A549 (cell line): Measurements from ENCODE around the gene CCDC183.

ENCODE experiments used
- BHLHE40 ChIP-seq: IDR thresholded peaks from 2 replicates; pipeline ENCODE4 v1.6.1; 2012; ENCODE audit warnings: low read depth, low read length, inconsistent platforms
- CHD4 ChIP-seq: fragments of 200-600 bp; sonication (generic); IDR thresholded peaks from 2 replicates; pipeline ENCODE4 v1.6.1; 2016; ENCODE audit warnings: antibody characterized with exemption, mild to moderate bottlenecking, borderline replicate concordance
- CTCF ChIP-seq: fragments of >200 bp; sonication (Bioruptor Twin); formaldehyde crosslinking; IDR thresholded peaks from 3 replicates; pipeline ENCODE4 v1.5.1; 2016
- EP300 ChIP-seq, 2 experiments: fragments of >200 bp; sonication (Bioruptor Twin); formaldehyde crosslinking; IDR thresholded peaks; 2 replicates in 1 of 2; 3 replicates in 1 of 2; pipeline ENCODE4 v1.6.1; 2016 to 2017
- HES2 ChIP-seq: fragments of >200 bp; sonication (Bioruptor Twin); formaldehyde crosslinking; IDR thresholded peaks from 2 replicates; pipeline ENCODE4 v1.6.1; 2016
- HOXA7 ChIP-seq: fragments of 250-450 bp; sonication (Bioruptor Pico); IDR thresholded peaks from 2 replicates; pipeline ENCODE4 v1.5.0; 2020; ENCODE audit warnings: mild to moderate bottlenecking, moderate library complexity
- MAZ ChIP-seq: fragments of 150-350 bp; IDR thresholded peaks from 2 replicates; pipeline ENCODE4 v1.6.1; 2014; ENCODE audit warnings: antibody characterized with exemption, low read depth, low read length, borderline replicate concordance
- POLR2A ChIP-seq: IDR thresholded peaks from 2 replicates; pipeline ENCODE4 v1.6.1; 2012; ENCODE audit warnings: mild to moderate bottlenecking, low read length
- RFX5 ChIP-seq: fragments of 450-650 bp; IDR thresholded peaks from 2 replicates; pipeline ENCODE4 v1.7.1; 2014; ENCODE audit warnings: antibody characterized with exemption, mild to moderate bottlenecking, moderate library complexity
- SMC3 ChIP-seq: fragments of >200 bp; sonication (Bioruptor Twin); formaldehyde crosslinking; IDR thresholded peaks from 3 replicates; pipeline ENCODE4 v1.6.1; 2018; ENCODE audit warnings: inconsistent platforms
- SREBF2 ChIP-seq: fragments of 450-650 bp; IDR thresholded peaks from 2 replicates; pipeline ENCODE4 v1.6.1; 2014; ENCODE audit warnings: mild to moderate bottlenecking, moderate library complexity
- ZFP36 ChIP-seq: fragments of 450-650 bp; IDR thresholded peaks from 2 replicates; pipeline ENCODE4 v1.6.1; 2014; ENCODE audit warnings: borderline replicate concordance; ENCODE audit not compliant: partially characterized antibody
- TF ChIP-seq, protein P1 (sequence below): IDR thresholded peaks from 2 replicates; pipeline ENCODE4 v1.6.1; 2012

DNA sequence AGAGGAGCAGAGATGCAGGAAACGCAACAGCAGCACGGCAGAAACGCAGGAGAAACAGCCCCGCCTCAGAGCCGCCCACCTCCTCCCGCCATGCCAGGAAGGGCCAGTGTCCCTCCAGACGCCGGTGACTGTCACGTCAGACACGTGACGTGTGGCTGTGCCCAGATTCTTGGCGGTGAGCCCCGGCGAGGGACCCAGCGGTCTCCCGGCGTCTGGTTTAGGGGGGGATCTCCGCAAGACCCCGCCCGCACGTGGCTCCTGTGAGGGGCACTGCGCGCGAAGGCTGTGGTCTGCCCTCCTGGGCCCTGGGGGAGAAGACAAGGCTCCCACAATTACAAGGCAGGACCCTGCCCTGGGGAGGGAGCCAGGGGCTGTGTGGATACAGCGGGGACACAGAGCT, 35.7 kb upstream of the CCDC183 start:
- TF ChIP-seq CTCF (no peak), HES2 (no peak), MAZ (no peak), SMC3 (no peak), SREBF2 (no peak), CHD4 (no peak), POLR2A (no peak), HOXA7 (CRISPR knock-in tag) (no peak), ZFP36 (no peak), BHLHE40 (no peak), RFX5 (no peak), EP300 (IDR thresholded peaks at IDR 0.05) (no peak)
- TF ChIP-seq, protein P1, sequence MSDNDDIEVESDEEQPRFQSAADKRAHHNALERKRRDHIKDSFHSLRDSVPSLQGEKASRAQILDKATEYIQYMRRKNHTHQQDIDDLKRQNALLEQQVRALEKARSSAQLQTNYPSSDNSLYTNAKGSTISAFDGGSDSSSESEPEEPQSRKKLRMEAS: no peak
